ENCODE measurements around the gene PITPNC1. TPM values are rescaled to one million over a fixed set of nuclear protein-coding genes. Genes with fewer than 3 reads are reported as not detected.

Gene PITPNC1
- total and polyA plus RNA-seq, 2 donors (not counting 1 experiment from before 2014, with no cell fraction given) = 4.7 to 26.1 TPM

DNA sequence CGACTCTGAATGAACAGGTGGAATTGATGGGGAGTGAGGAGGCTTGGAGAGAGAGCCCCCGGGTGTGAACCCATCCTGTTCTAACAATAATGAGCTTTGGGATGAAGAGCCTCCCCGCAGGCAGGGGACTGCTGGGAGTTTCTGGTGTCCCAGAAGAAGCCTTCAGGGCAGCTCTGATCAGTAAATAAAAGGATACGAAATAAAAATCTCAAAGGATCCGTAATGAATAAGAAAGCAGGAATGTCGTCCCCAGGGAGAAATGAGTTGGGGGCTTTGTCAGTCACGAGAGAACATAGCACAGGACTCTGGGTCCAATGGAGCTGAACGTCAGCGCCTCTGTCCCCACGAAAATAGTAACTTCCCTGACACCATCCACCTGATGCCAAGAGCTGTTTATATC lies 113.4 kb downstream of the PITPNC1 start:
- intact Hi-C loops (cut with micrococcal nuclease) = no loop called here
- no peaks in the 10 kb centered on the region for H3K27me3 Mint-ChIP-seq
- CTCF ChIA-PET = no interaction called here
- H4K20me1 ChIP-seq (ENCODE audit: control insufficient read depth, insufficient read depth, low read length, poor library complexity, severe bottlenecking) = no peaks in the 10 kb centered on the region
- H3K4me2 ChIP-seq (replicated peaks; ENCODE audit: low read depth, low read length, poor library complexity, severe bottlenecking) = no peak overlapping the region
- H3K4me3 ChIP-seq (ENCODE audit: control extremely low read depth in 1 of 5, extremely low read depth in 1 of 5, insufficient read depth in 1 of 5, low read depth in 2 of 5, low read length in 4 of 5) = no peak overlapping the region
- no peaks in the 10 kb centered on the region for H3K27me3 ChIP-seq (replicated peaks in 1 of 4; ENCODE audit: control extremely low read depth in 1 of 4, control insufficient read depth in 3 of 4, insufficient read depth in 4 of 4, low read length in 3 of 4)
- 97% methylated on average over 8 of the region's 10 CpGs for WGBS (ENCODE audit: insufficient coverage)
- no peak overlapping the region for H3K27ac Mint-ChIP-seq
- no peak overlapping the region for H3K4me3 Mint-ChIP-seq
- H3K9ac ChIP-seq (ENCODE audit: low read length) = no peak overlapping the region
- no peak overlapping the region for H2AFZ ChIP-seq (ENCODE audit: insufficient read depth, low read depth, low read length, poor library complexity, severe bottlenecking)
- H3K36me3 ChIP-seq (replicated peaks in 1 of 2; ENCODE audit: control extremely low read depth in 1 of 2, control insufficient read depth in 1 of 2, extremely low read depth in 1 of 2, insufficient read depth in 2 of 2, low read length in 1 of 2) = no peaks in the 10 kb centered on the region
- no peaks in the 10 kb centered on the region for H3K9me3 ChIP-seq (ENCODE audit: control extremely low read depth in 1 of 3, control insufficient read depth in 2 of 3, insufficient read depth in 1 of 3, low read length in 2 of 3)
- POLR2A ChIA-PET = no interaction called here
- ATAC-seq (ENCODE audit: low read depth) = no peak
- no peaks in the 10 kb centered on the region for H3K9me3 Mint-ChIP-seq (ENCODE audit: insufficient read depth)
- no peak overlapping the region for H3K27ac ChIP-seq (ENCODE audit: low read length in 2 of 2)
- TF ChIP-seq, protein P1, sequence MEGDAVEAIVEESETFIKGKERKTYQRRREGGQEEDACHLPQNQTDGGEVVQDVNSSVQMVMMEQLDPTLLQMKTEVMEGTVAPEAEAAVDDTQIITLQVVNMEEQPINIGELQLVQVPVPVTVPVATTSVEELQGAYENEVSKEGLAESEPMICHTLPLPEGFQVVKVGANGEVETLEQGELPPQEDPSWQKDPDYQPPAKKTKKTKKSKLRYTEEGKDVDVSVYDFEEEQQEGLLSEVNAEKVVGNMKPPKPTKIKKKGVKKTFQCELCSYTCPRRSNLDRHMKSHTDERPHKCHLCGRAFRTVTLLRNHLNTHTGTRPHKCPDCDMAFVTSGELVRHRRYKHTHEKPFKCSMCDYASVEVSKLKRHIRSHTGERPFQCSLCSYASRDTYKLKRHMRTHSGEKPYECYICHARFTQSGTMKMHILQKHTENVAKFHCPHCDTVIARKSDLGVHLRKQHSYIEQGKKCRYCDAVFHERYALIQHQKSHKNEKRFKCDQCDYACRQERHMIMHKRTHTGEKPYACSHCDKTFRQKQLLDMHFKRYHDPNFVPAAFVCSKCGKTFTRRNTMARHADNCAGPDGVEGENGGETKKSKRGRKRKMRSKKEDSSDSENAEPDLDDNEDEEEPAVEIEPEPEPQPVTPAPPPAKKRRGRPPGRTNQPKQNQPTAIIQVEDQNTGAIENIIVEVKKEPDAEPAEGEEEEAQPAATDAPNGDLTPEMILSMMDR (IDR thresholded peaks at IDR 0.05) = no peak
- TF ChIP-seq EZH2 (IDR thresholded peaks at IDR 0.05; ENCODE audit: borderline replicate concordance, insufficient read depth, low read depth, low read length, poor library complexity, severe bottlenecking) = no peak
- peaks cover 14% of the 10 kb centered on the region for H3K4me1 Mint-ChIP-seq
- no peak for DNase-seq
- peaks cover 0 to 6% of the 10 kb centered on the region in 2 donors for H3K4me1 ChIP-seq (ENCODE audit: control insufficient read depth in 2 of 2, insufficient read depth in 2 of 2, low read length in 2 of 2)
- H3K79me2 ChIP-seq (ENCODE audit: control insufficient read depth, insufficient read depth, low read length) = peaks cover 4% of the 10 kb centered on the region

DNA sequence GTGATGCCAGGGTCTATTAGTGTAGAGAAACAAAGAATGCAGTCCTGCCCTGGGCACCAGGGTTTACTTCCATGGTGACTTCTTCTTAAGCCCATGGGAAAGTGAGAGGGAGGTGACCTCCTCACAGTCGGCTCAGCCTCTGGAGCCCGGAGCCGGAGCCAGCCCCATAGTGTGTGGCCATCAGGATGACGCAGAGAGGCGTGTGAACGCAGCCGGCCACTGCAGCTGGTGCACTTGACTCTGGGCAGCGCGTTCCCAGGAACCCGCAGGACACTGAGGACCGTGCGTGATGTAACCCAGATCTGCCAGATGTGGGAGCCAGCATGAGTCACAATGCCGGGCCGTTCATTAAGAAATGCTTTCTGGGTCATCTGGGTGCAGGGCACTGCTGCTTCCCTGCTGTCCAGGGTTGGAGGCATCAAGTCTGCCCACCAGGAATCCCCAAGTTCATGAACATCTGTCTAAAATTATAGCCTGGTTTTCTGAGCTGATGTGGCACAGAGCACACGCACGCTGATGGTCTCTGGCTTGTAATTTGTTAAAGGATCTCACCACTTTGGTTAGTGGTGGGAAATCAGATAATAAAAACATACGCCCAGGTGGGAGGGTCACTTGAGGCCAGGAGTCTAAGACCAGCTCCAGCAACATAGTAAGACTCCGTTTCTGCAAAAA lies 114.1 kb downstream of the PITPNC1 start:
- no peak overlapping the region for H3K4me3 ChIP-seq (ENCODE audit: control extremely low read depth in 1 of 5, extremely low read depth in 1 of 5, insufficient read depth in 1 of 5, low read depth in 2 of 5, low read length in 4 of 5)
- Mint-ChIP-seq H3K4me1 (peaks cover 14% of the 10 kb centered on the region), H3K9me3 (ENCODE audit: insufficient read depth) (no peaks in the 10 kb centered on the region), H3K27me3 (no peaks in the 10 kb centered on the region), H3K4me3 (no peak overlapping the region), H3K27ac (no peak overlapping the region)
- H3K36me3 ChIP-seq (replicated peaks in 1 of 2; ENCODE audit: control extremely low read depth in 1 of 2, control insufficient read depth in 1 of 2, extremely low read depth in 1 of 2, insufficient read depth in 2 of 2, low read length in 1 of 2) = no peaks in the 10 kb centered on the region
- H3K27ac ChIP-seq (ENCODE audit: low read length in 2 of 2) = no peak overlapping the region
- peaks cover 0 to 6% of the 10 kb centered on the region in 2 donors for H3K4me1 ChIP-seq (ENCODE audit: control insufficient read depth in 2 of 2, insufficient read depth in 2 of 2, low read length in 2 of 2)
- TF ChIP-seq, protein P1 (IDR thresholded peaks at IDR 0.05) = no peak
- no peak for TF ChIP-seq EZH2 (IDR thresholded peaks at IDR 0.05; ENCODE audit: borderline replicate concordance, insufficient read depth, low read depth, low read length, poor library complexity, severe bottlenecking)
- ATAC-seq (ENCODE audit: low read depth) = no peak
- H4K20me1 ChIP-seq (ENCODE audit: control insufficient read depth, insufficient read depth, low read length, poor library complexity, severe bottlenecking) = no peaks in the 10 kb centered on the region
- 94% methylated on average over 18 of the region's 18 CpGs for WGBS (ENCODE audit: insufficient coverage)
- ChIA-PET CTCF (no interaction called here), POLR2A (no interaction called here)
- H2AFZ ChIP-seq (ENCODE audit: insufficient read depth, low read depth, low read length, poor library complexity, severe bottlenecking) = no peak overlapping the region
- H3K79me2 ChIP-seq (ENCODE audit: control insufficient read depth, insufficient read depth, low read length) = peaks cover 4% of the 10 kb centered on the region
- no peak for DNase-seq
- intact Hi-C loops (cut with micrococcal nuclease) = no loop called here
- no peaks in the 10 kb centered on the region for H3K9me3 ChIP-seq (ENCODE audit: control extremely low read depth in 1 of 3, control insufficient read depth in 2 of 3, insufficient read depth in 1 of 3, low read length in 2 of 3)
- no peak overlapping the region for H3K9ac ChIP-seq (ENCODE audit: low read length)
- H3K27me3 ChIP-seq (replicated peaks in 1 of 4; ENCODE audit: control extremely low read depth in 1 of 4, control insufficient read depth in 3 of 4, insufficient read depth in 4 of 4, low read length in 3 of 4) = no peaks in the 10 kb centered on the region
- no peak overlapping the region for H3K4me2 ChIP-seq (replicated peaks; ENCODE audit: low read depth, low read length, poor library complexity, severe bottlenecking)
